Measurements from ENCODE around the gene ATG5. TPM values are rescaled to one million over a fixed set of nuclear protein-coding genes. Genes with fewer than 3 reads are reported as not detected.
A peak's percentile ranks its signal among the peaks of the same experiment; 100 is the strongest.
"Not testable (repeated sequence)": the region's sequence is repeated elsewhere in the genome, so short reads cannot be mapped to it uniquely, and the experiment has no call there.

The ATG5 gene
- total and polyA plus RNA-seq, 2 donors from 2014 or later: 26.5 to 31.6 TPM

DNA sequence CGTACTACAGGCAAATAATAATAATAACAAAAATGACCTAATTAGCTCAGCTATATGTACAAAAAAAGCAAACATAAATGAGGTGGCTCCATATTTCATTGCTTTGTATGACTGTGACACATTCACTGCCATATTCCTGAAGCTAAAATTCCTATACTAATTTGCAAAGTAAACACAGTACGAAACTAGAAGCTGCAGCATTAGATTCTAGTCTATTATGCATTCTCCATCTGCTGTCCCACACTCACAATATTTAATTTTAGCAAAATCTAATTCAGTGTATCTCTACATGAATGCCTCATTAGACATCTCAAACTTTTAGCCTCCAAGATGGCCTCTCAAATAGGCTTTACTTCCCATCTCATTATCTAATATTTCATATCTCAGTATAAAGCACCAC lies 55.1 kb downstream of the ATG5 start:
- no peak overlapping the region for H3K9ac ChIP-seq (ENCODE audit: low read length in 3 of 3)
- H3K4me3 ChIP-seq (ENCODE audit: low read length in 3 of 3): no peak overlapping the region
- H3K4me1 ChIP-seq (ENCODE audit: control insufficient read depth in 2 of 3, insufficient read depth in 2 of 3, low read depth in 1 of 3, low read length in 3 of 3): no peaks in the 10 kb centered on the region
- FAIRE-seq (no peak), DNase-seq (no peak)
- intact Hi-C loops (cut with DNase I): no loop called here
- no peak overlapping the region for H3K27ac ChIP-seq (ENCODE audit: low read depth in 2 of 2, low read length in 2 of 2)
- no peaks in the 10 kb centered on the region for H3K27me3 ChIP-seq (ENCODE audit: control insufficient read depth, insufficient read depth, low read length)
- peaks cover 0 to 2% (median 0%) of the 10 kb centered on the region in 3 donors for H3K9me3 ChIP-seq (ENCODE audit: control insufficient read depth in 2 of 3, insufficient read depth in 1 of 3, low read length in 3 of 3)
- TF ChIP-seq, protein P1, sequence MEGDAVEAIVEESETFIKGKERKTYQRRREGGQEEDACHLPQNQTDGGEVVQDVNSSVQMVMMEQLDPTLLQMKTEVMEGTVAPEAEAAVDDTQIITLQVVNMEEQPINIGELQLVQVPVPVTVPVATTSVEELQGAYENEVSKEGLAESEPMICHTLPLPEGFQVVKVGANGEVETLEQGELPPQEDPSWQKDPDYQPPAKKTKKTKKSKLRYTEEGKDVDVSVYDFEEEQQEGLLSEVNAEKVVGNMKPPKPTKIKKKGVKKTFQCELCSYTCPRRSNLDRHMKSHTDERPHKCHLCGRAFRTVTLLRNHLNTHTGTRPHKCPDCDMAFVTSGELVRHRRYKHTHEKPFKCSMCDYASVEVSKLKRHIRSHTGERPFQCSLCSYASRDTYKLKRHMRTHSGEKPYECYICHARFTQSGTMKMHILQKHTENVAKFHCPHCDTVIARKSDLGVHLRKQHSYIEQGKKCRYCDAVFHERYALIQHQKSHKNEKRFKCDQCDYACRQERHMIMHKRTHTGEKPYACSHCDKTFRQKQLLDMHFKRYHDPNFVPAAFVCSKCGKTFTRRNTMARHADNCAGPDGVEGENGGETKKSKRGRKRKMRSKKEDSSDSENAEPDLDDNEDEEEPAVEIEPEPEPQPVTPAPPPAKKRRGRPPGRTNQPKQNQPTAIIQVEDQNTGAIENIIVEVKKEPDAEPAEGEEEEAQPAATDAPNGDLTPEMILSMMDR (IDR thresholded peaks at IDR 0.05; ENCODE audit: borderline replicate concordance, extremely low read depth, insufficient read depth): no peak
- H3K36me3 ChIP-seq (ENCODE audit: control insufficient read depth in 2 of 3, insufficient read depth in 3 of 3, low read length in 3 of 3): no peaks in the 10 kb centered on the region

DNA sequence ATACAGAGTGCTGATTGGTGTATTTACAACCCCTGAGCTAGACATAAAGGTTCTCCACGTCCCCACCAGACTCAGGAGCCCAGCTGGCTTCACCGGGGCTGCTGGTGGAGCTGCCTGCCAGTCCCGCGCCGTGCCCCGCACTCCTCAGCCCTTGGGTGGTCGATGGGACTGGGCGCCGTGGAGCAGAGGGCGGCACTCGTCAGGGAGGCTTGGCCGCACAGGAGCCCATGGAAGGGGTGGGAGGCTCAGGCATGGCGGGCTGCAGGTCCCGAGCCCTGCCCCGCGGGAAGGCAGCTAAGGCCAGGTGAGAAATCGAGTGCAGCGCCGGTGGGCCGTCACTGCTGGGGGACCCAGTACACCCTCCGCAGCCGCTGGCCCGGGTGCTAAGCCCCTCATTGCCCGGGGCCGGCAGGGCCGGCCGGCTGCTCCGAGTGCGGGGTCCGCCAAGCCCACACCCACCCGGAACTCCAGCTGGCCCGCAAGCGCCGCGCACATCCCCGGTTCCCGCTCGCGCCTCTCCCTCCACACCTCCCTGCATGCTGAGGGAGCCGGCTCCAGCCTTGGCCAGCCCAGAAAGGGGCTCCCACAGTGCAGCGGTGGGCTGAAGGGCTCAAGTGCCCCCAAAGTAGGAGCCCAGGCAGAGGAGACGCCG lies 56.2 kb downstream of the ATG5 start:
- H3K4me3 ChIP-seq (ENCODE audit: low read length in 3 of 3); H3K9ac ChIP-seq (ENCODE audit: low read length in 3 of 3); H3K4me1 ChIP-seq (ENCODE audit: control insufficient read depth in 2 of 3, insufficient read depth in 2 of 3, low read depth in 1 of 3, low read length in 3 of 3); H3K9me3 ChIP-seq (ENCODE audit: control insufficient read depth in 2 of 3, insufficient read depth in 1 of 3, low read length in 3 of 3); intact Hi-C loops (cut with DNase I); FAIRE-seq; H3K36me3 ChIP-seq (ENCODE audit: control insufficient read depth in 2 of 3, insufficient read depth in 3 of 3, low read length in 3 of 3); H3K27me3 ChIP-seq (ENCODE audit: control insufficient read depth, insufficient read depth, low read length); H3K27ac ChIP-seq (ENCODE audit: low read depth in 2 of 2, low read length in 2 of 2): not testable (repeated sequence)
- peak in 1 of 5 donors; percentile 53 for DNase-seq

DNA sequence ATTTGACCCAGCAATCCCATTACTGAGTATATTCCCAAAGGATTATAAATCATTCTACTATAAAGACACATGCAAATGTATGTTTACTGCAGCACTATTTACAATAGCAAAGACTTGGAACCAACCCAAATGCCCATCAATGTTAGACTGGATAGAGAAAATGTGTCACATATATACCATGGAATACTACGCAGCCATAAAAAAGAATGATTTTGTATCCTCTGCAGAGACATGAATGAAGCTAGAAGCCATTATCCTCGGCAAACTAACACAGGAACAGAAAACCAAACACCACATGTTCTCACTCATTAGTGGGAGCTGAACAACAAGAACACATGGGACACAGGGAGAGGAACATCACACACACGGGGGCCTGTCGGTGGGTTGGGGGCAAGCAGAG lies 57.1 kb downstream of the ATG5 start:
- intact Hi-C loops (cut with DNase I); H3K4me3 ChIP-seq (ENCODE audit: low read length in 3 of 3); DNase-seq; H3K4me1 ChIP-seq (ENCODE audit: control insufficient read depth in 2 of 3, insufficient read depth in 2 of 3, low read depth in 1 of 3, low read length in 3 of 3); H3K9me3 ChIP-seq (ENCODE audit: control insufficient read depth in 2 of 3, insufficient read depth in 1 of 3, low read length in 3 of 3); H3K27ac ChIP-seq (ENCODE audit: low read depth in 2 of 2, low read length in 2 of 2); H3K27me3 ChIP-seq (ENCODE audit: control insufficient read depth, insufficient read depth, low read length); H3K36me3 ChIP-seq (ENCODE audit: control insufficient read depth in 2 of 3, insufficient read depth in 3 of 3, low read length in 3 of 3); H3K9ac ChIP-seq (ENCODE audit: low read length in 3 of 3); FAIRE-seq: not testable (repeated sequence)

DNA sequence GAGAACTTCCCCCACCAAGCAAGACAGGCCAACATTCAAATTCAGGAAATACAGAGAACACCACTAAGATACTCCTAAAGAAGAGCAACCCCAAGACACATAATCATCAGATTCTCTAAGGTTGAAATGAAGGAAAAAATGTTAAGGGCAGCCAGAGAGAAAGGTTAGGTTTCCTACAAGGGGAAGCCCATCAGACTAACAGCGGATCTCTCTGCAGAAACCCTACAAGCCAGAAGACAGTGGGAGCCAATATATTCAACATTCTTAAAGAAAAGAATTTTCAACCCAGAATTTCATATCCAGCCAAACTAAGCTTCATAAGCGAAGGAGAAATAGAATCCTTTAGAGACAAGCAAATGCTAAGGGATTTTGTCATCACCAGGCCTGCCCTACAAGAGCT lies 61.1 kb downstream of the ATG5 start:
- DNase-seq; H3K4me1 ChIP-seq (ENCODE audit: control insufficient read depth in 2 of 3, insufficient read depth in 2 of 3, low read depth in 1 of 3, low read length in 3 of 3); H3K9me3 ChIP-seq (ENCODE audit: control insufficient read depth in 2 of 3, insufficient read depth in 1 of 3, low read length in 3 of 3); H3K27me3 ChIP-seq (ENCODE audit: control insufficient read depth, insufficient read depth, low read length); H3K36me3 ChIP-seq (ENCODE audit: control insufficient read depth in 2 of 3, insufficient read depth in 3 of 3, low read length in 3 of 3); H3K27ac ChIP-seq (ENCODE audit: low read depth in 2 of 2, low read length in 2 of 2); FAIRE-seq; H3K4me3 ChIP-seq (ENCODE audit: low read length in 3 of 3); H3K9ac ChIP-seq (ENCODE audit: low read length in 3 of 3); intact Hi-C loops (cut with DNase I): not testable (repeated sequence)

DNA sequence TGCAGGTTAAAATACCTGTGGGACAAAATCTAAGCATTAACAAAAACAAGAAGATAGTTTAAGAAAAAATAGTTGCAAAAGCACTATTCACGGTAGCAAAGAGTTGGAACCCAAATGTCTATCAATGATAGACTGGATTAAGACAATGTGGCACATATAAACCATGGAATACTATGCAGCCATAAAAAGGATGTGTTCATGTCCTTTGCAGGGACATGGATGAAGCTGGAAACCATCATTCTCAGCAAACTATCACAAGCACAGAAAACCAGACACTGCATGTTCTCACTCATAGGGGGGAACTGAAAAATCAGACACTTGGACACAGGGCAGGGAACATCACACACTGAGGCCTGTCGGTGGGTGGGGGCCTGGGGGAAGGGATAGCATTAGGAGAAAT lies 65.8 kb downstream of the ATG5 start:
- intact Hi-C loops (cut with DNase I); H3K9me3 ChIP-seq (ENCODE audit: control insufficient read depth in 2 of 3, insufficient read depth in 1 of 3, low read length in 3 of 3); H3K4me3 ChIP-seq (ENCODE audit: low read length in 3 of 3); FAIRE-seq; H3K36me3 ChIP-seq (ENCODE audit: control insufficient read depth in 2 of 3, insufficient read depth in 3 of 3, low read length in 3 of 3); H3K9ac ChIP-seq (ENCODE audit: low read length in 3 of 3); H3K4me1 ChIP-seq (ENCODE audit: control insufficient read depth in 2 of 3, insufficient read depth in 2 of 3, low read depth in 1 of 3, low read length in 3 of 3); DNase-seq; H3K27ac ChIP-seq (ENCODE audit: low read depth in 2 of 2, low read length in 2 of 2); H3K27me3 ChIP-seq (ENCODE audit: control insufficient read depth, insufficient read depth, low read length): not testable (repeated sequence)

Data from kidney (tissue), 14 donors.